ENCODE measurements around the gene PTGS2. TPM values are rescaled to one million over a fixed set of nuclear protein-coding genes. Genes with fewer than 3 reads are reported as not detected.

PTGS2 gene
- total and polyA plus RNA-seq, 9 of the 15 experiments (the other 6 are each of a cell fraction or from before 2014, with no cell fraction given): 0.01 TPM; not detected in 8

DNA sequence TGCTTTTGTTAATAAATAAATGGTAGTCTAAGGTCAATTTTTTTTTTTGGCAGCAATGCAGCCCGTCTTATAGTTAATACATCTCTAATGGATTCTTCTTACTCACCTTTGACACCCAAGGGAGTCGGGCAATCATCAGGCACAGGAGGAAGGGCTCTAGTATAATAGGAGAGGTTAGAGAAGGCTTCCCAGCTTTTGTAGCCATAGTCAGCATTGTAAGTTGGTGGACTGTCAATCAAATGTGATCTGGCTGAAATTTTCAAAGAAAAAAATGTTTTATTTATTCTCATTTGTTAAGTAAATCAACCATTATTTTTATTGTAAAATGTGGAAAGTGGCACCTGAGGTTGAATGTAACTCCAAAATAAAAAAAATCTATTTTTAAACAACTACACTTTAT lies 2.1 kb downstream of the PTGS2 start (continued):
- no peak for TF ChIP-seq GTF3C2 (IDR thresholded peaks at IDR 0.05; ENCODE audit: borderline replicate concordance, extremely low read depth, insufficient read length)
- TF ChIP-seq NCOA6 (IDR thresholded peaks at IDR 0.05): no peak
- TF ChIP-seq USF1 (CRISPR knock-in tag; IDR thresholded peaks at IDR 0.05): no peak
- TF ChIP-seq CHD2 (IDR thresholded peaks at IDR 0.05; ENCODE audit: low read depth, low read length): no peak
- TF ChIP-seq HNRNPLL (IDR thresholded peaks at IDR 0.05; ENCODE audit: low read depth, low read length, poor library complexity, severe bottlenecking): no peak
- no peak for TF ChIP-seq RNF2 (IDR thresholded peaks at IDR 0.05)
- TF ChIP-seq ZNF668 (CRISPR knock-in tag; IDR thresholded peaks at IDR 0.05): no peak
- TF ChIP-seq TOE1 (IDR thresholded peaks at IDR 0.05; ENCODE audit: borderline replicate concordance): no peak
- no peak for TF ChIP-seq TOE1 (CRISPR knock-in tag; IDR thresholded peaks at IDR 0.05; ENCODE audit: borderline replicate concordance, low read depth)
- no peak for TF ChIP-seq BRCA1 (IDR thresholded peaks at IDR 0.05)
- TF ChIP-seq BRCA1 (CRISPR knock-in tag; IDR thresholded peaks at IDR 0.05): no peak
- no peak for TF ChIP-seq RAD21 (CRISPR knock-in tag; conservative IDR thresholded peaks at IDR 0.05 in 1 of 2, IDR thresholded peaks at IDR 0.05 in 1 of 2)
